DMS53 treated with DMSO at 0.1 percent for 48 hours (cell line): Measurements from ENCODE around the gene SYNPR.

Experiments
- DNase-seq: peaks from one replicate; lab custom pipeline; 2025; ENCODE audit not compliant: unreplicated experiment; lab: John Stamatoyannopoulos, UW

SYNPR gene

DNA sequence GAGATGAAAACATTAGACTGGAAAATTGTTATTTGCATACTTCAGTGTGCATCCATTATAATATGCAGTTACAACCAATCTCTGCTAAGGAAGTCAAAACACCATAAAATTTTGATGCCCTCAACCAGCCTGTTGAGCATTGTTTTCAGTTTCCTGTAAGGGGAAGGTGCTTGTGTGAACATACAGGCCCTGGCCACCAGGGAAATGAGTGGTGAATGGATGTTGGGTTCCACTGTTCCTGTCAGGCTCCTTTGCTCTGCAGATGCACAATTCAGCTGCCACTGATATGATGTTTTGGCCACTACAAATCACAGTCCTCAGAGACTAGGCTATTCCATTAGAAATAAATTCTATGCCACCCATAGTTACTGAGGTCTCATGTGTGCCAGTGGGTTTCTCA is 184.6 kb downstream of the SYNPR start:
- no peak for DNase-seq

DNA sequence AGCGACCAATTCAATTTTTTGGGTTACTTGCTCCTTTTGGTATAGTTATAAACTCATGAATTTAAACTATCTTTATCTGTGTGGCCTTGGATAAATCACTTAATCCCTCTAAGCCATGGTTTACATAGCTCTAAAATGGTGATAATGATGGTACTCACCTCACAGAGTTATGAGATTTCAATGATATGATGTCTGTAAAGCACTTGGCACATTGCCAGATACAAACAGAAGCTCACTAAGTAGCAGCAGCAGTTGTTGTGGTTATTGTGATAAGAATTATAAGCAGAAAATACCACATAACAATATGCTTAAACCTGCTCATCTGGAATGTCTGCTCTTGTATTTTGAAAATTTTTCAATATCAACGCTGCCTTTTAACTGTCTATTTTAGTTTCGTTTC is 189.3 kb downstream of the SYNPR start:
- no peak for DNase-seq

DNA sequence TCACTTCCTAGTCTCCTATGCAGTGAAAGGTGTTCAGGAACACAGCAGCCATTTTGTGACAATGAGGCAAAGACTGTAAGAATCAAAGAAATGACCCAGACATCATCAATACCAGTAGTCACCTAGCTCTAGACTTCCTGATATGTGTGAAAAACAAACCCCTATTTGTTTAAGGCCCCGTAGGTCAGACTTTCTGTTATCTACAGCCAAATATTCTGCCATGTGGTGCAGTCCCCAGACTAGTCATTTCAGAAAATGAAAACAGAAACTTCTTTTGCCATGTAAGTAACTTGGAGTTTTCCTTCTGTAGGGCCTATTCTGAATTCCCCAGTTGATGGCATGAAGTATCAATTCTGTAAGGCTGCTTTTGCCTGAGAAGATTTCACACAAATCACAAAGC is 192.6 kb downstream of the SYNPR start:
- no peak for DNase-seq

DNA sequence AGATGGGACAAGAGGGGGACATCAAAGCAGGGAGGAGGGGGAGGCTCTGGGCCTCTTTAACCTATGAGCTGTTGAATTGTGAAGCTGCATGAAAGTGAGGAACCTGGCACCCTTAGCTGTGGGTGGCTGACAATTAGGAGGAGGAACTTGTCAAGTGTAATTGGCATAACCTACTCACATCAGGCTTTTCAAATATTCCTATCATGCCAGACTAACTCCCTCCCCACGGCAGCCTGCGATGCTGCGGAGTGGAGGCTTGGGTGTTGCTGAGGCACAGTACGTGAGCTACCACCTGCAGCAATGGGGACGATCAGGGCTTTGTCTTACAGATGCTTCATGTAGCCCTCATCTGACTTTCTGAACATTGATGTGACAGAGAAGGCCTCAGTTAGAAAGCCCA is 193.7 kb downstream of the SYNPR start:
- DNase-seq: no peak

DNA sequence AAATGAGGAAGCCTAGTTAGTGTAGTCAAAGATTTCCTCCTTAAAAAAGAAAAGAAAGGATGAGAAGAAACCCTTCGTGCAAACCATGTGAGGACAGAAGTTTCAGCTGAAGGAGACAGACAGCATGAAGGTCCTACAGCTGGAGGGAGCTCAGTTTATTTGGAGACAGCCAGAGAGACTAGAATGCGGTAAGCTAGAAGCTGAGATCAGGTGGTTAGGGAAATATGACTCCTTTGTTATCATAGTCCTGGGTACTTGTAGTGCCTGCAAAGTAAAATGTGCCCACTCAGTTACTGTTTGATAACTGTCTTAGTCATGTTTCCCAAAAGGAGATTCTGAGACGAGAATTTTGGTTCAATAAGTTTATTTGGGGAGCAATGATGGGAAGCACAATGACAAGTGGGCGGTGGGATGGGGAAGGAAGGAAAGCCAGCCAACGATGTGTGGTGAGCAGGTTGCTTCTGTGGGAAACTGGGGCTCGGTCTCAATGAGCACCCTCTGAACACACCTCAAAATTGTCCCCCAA is 195.6 kb downstream of the SYNPR start:
- no peak for DNase-seq

DNA sequence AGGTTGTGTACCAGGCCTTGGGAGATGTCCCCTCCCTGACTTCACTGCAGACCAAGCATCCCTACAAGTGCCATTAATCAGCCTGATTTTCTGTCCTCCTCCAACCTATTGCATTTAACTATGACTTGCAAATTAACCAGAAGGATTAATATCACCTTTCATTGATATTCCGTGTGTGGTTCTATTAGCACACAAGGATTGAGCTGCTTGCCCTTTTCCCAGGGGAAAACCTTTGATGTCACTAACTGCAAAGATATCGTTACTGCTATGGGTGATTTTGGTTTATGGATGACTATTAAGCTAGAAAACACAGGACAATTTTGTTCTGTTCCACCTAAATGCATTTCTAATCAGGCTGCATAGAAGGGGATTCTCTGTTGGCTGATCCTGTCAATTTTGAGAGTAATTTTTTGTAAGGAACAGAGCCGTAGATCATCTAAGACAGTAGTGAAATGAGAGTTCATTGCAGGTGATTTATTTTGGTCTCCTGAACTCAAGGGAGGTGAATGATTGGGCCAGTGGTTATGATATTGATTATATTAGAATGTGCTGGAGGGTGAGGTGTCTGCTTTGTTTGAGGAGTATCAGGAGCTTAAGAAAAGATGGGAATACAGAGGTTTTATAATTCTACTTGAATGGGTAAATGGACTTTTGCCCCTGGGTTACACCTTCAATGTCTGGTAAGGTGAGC is 196.9 kb downstream of the SYNPR start:
- no peak for DNase-seq

DNA sequence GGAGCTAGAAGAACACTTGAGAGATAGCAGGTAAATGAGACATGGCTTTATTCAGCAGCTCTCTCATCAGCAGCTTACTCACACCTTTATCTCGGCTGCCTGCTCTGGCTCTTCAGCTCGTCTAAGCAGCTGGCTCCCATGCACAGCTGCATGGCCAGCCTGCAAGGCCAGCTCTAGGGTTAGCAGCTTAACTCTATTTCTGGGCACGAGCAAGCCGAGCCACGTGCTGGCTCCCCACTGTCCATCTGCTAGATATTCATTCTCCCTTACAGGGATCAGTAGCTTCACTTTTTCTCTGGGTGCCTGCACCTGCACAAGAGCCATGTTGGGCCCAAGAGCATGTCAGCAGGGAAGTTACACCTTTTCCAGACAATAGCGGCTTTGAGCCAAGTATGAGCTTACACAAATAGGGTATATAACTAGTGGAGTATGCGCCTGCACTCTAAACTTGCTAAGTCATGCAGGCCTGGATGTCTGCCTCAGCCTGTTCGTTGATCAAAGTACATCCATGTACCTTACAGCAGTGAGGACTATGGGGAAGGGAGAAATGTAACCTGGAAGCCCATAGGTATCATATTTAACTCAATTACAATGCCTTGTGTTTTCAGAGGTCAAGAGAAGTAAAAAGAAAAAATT is 199.5 kb downstream of the SYNPR start:
- no peak for DNase-seq

DNA sequence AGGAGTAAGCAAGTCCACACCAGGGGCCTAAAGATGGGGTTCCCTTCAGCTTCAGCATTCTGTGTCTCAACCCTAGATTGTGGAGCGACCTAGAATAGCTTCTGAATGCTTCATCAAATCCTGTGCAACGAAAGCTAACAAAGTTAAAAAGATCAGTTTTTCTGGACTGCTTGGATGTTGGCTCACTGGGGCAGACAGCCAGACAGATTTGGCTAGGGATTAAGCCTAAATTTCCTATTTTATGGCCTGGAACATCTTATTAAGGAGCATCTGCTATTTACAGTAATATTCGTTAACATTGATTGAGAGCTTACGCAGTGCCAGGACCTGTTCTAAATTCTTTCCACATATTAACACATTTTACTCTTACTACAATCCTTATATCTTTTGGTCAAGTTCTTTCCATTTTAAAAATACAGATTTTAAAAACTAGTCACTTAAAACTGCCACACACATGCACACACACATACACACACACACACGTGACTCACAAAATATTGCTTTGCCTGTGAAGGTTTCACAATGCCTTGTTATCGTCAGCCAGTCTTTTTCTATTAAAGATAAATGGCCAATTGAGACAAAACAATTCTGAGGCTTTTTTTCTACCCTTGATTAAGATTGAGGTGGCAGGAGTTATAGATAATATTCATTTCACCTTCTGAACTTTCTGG is 201.0 kb downstream of the SYNPR start:
- DNase-seq: no peak

DNA sequence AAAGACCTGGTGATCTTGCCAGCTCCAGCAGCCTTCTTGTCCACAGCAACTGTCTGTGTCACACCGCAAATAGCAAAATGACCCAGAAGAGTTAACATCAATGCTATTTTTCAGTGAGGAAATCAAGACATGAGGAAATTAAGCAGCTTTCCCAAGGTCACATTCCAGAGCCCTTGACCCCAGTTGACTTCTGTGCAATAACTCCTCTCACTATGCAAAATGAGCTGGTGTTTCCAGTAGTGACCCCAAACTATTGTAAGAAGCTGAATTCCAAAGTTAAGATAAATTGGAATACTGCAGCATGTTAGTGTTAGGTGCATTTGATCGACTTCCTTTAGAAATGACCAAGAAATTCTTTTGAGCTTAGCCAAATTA is 201.5 kb downstream of the SYNPR start:
- no peak for DNase-seq

DNA sequence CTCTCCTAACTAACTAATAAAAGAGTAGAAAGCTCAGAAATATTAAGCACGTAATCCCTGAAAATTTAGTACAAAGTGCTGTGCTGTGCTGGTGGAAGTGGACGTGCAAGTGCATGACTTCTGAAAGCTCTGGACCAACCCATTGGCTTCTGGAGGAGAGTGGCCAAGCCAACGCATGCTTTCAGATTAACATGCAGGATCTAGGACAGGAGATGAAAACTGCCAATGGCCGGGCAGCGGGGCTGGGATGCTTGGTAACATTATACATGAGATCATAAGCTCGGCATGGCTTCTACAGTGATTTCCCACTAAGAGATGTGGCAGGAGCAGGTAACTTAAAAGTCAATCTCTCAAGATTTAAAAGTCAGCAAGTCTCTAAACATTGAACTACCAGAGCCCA is 203.5 kb downstream of the SYNPR start:
- DNase-seq: no peak

DNA sequence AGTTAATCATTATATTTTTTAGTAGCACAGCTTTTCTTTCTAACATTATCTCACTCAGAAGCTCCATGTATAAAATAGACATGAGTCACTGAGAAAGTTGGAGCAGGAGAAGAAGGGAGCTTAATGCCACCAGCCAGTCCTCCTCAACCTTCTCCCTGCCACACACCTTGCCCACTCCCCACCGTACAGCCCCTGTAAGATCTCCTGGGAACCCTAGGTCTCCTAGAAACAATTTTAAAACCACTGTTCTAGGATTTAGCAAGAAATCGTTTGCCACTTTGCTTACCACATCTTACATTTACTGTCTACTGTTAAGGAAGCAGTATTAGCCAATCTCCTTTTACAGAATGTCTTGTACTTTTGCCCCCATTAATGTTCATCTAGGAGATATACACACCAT is 204.2 kb downstream of the SYNPR start:
- DNase-seq: no peak

DNA sequence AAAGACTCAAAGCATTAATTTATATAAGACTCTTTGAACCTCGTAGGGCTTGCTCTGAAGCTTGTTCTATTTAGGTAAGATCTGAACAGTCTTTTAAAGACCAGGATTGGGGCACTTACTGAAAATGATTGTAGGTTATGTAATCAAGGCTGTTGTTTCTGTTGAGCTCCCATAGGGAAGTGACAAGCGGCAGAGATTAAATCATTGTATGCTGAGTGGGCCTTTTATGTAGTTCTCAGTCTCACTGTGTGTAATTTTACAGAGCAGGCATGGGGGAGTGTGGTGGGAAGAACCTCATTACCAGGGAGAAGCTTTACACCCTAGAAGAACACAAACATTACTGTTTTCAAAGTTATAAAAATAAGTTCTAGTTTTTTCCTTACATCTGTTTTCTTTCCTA is 214.4 kb downstream of the SYNPR start:
- no peak for DNase-seq

DNA sequence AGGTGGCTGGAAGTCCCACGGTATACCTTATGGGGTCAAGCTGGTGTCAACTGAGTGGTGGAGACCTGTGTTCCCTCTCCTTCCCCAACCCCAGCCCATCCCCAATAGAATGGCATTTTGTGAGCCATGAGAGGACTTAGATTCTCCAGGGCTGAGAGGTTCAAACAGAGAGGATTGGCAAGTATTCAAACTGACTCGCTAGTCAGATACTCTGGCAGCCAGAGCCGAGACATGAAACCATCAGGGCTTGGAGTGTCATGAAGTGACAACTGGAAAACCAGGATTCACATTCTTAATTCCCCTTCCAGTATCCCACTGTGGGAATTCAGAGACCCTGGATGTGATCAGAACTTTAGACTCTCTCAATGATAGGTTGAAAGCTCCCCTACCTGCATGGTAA is 215.0 kb downstream of the SYNPR start:
- DNase-seq: no peak

DNA sequence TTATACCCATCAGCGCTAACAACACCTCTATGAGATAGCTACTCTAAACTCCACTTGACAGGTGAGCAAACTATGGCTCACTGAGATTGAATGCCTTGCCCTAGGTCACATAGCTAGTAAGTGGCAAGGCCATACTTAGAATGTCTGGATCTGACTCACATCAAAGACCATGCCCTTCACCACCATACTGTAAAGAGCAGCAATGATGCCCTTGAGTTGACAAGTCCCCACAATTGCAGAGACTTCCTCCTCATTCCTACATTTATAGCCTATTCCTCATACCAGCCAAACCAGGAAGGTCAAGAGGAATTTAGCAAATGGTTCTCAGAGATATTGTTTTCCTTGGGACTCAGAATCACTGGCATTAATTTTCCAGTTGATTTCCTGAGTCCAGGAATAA is 216.5 kb downstream of the SYNPR start:
- no peak for DNase-seq

DNA sequence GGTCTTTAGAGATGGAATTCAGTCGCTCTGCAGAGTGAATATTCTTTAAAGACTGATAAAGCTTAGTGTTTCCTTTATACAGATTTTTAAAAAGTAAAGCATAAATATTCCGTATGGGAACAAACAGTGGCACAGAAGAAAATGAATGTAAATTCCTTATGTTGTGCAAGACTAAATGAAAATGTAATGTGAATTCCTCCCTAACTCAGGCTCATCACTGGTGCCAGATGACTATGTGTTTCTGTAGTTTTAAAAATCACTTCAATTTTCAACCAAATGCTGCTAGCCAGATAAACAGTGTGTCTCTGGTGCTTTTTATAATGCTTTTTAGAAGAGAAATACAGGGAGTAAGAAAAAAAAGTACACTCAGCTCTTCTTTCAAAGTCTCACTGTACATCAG is 219.5 kb downstream of the SYNPR start:
- DNase-seq: no peak

DNA sequence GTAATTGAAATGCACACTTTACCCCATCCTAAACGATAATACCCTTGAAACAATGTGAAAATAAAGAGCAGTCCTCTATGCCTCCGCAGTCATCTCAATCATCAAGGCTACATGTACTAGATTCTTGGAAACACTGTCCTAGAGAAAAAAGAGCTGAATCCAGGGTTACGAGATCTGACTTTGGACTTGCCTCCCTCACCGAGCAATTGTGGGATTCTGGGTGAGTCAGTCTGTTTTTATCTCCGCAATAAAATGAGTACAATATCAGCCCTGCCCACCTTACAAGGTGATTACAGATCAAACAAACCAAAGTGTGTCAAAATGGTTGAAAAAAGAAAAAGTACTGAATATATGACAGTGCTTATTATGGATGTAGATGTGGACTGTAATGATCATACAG is 222.1 kb downstream of the SYNPR start:
- DNase-seq: no peak

DNA sequence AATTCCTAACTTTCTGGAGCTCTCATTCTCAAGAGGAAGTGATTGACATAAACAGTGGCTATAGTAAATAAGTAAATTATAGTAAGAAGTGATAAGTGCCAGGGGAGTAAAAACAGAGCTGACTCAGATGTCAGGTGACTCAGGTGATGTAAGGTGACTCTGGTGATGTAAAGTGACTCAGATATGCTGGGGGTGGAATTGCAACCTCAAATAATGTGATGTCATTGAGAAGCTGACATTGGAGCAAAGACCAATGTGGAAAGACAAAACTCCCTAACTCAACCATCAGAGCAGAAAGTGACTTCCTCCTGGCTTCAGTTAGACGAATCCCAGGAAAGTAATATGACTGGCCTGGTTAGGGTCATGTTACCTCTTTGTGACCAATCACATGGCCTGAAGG is 230.2 kb downstream of the SYNPR start:
- peak; percentile 7 for DNase-seq

DNA sequence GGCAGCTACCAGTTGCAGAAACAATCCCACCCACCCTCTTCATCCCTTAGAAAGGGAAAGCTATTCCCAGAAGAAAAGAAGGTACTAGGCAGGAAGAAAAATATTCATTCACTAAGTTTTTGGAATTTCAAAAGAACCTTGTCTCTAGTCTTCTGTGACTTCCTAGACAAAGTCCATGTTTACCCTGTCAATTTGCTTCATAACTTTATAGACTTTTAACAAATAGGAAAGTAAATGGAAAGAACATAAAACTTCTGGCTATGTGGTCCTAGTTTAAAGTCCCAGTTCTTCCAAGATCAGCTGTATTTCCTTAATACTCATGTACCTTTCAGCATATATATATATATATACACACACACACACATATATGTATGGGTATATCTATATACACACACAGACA is 230.7 kb downstream of the SYNPR start:
- no peak for DNase-seq

DNA sequence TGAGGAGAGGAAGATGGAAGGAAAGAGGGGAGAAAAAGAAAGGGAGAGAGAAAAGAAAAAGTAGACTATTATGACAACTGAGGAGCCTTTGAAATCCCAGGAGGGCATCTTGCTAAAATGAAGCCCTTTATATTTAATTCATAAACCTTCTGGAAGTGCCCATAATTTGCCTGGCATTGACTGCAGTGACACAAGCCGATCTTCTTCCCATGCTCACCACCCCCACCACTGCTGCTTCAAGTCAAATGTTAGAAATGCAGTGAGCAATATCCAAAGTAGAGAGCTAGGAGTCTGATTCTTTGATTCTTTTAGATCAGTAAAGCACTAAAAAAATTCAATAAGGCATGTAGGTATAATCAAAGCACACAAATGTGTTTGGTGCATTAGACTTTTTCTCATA is 235.7 kb downstream of the SYNPR start:
- DNase-seq: no peak

DNA sequence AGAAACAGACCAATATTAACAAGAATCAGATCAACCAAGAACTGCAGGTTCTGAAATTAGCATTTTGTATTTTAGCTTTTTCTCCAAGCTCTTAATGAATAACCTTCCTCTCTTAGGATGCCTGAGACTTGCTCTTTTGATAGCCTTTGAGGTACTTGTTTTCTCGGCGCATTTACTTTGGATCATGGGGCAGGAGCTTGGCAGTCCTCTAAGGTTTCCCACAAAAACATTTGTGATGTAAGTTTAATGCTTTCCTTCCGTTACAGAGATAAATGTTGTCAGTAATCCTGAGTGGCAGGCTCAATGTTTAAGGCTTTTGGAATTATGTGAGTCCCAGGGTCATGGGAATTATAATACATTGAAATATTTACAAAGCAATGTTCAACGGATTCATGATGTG is 236.6 kb downstream of the SYNPR start:
- no peak for DNase-seq

DNA sequence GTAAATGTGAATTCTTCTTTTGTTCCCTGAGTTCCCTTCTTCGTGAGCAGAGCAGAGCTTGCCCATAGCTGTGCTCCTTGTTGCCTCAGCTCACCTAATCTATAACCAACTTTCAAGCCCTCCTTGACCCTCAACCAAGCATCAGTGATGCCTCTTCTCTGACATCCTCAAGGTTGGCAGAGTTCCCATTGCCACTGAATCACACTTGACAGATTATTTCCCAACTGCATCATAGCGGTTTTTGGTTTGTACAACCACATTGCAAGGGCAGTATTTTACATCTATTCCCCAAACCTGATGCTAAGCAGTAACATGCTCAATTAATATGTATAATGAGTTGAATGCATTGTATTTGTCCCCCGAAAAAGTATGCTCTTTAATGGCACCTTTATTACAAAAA is 241.3 kb downstream of the SYNPR start:
- no peak for DNase-seq

DNA sequence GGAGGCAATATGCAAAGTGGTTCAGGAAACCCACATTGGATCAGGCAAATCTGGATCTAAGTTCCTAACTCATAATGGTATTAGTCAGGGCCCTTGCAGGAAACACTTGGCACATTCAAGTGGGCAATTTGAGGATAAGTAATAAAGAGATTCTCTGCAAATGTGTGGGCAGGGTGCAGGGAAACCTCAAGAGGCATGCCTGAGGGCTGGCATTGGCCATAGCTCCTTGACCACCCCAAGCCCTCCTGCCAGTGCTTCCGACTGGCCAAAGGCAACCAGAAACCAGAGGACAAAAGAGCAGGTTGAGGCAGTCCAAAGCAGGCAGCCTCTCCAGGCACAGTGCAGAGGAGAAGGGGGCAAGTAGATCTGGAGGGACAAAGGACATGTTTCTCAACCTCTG is 243.5 kb downstream of the SYNPR start:
- DNase-seq: no peak
